Measurements from ENCODE around the gene NKG7. TPM values are rescaled to one million over a fixed set of nuclear protein-coding genes. Genes with fewer than 3 reads are reported as not detected.

The NKG7 gene
- polyA plus RNA-seq, 1 donor (not counting 4 experiments of a cell fraction or from before 2014, with no cell fraction given): not detected

GRCh38 chr19:51329411-51329810 is 43.0 kb downstream of the NKG7 start:
- H3K9me1 ChIP-seq (ENCODE audit: control insufficient read depth, extremely low read depth, insufficient read depth, low read length): no peaks in the 10 kb centered on the region
- H3K4me2 ChIP-seq (ENCODE audit: control insufficient read depth, extremely low read depth, insufficient read depth, low read depth, low read length): no peak overlapping the region
- dilution Hi-C loops (cut with MboI; ENCODE audit: extremely low pct_ligation_motif_present, low sequenced_read_pairs): no loop called here
- no peak overlapping the region for H3K9ac ChIP-seq (ENCODE audit: control insufficient read depth, extremely low read depth, insufficient read depth, low read length)
- no peak overlapping the region for H3K27ac ChIP-seq (ENCODE audit: control insufficient read depth, insufficient read depth, low read length)
- H3K27me3 ChIP-seq (ENCODE audit: control insufficient read depth, extremely low read depth, insufficient read depth, low read length): peaks cover 10% of the 10 kb centered on the region
- no peak for TF ChIP-seq EZH2 (IDR thresholded peaks at IDR 0.05; ENCODE audit: low read length)
- TF ChIP-seq, protein P1, sequence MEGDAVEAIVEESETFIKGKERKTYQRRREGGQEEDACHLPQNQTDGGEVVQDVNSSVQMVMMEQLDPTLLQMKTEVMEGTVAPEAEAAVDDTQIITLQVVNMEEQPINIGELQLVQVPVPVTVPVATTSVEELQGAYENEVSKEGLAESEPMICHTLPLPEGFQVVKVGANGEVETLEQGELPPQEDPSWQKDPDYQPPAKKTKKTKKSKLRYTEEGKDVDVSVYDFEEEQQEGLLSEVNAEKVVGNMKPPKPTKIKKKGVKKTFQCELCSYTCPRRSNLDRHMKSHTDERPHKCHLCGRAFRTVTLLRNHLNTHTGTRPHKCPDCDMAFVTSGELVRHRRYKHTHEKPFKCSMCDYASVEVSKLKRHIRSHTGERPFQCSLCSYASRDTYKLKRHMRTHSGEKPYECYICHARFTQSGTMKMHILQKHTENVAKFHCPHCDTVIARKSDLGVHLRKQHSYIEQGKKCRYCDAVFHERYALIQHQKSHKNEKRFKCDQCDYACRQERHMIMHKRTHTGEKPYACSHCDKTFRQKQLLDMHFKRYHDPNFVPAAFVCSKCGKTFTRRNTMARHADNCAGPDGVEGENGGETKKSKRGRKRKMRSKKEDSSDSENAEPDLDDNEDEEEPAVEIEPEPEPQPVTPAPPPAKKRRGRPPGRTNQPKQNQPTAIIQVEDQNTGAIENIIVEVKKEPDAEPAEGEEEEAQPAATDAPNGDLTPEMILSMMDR (optimal IDR thresholded peaks at IDR 0.05 in 1 of 3, IDR thresholded peaks at IDR 0.05 in 1 of 3, conservative IDR thresholded peaks at IDR 0.05 in 1 of 3; ENCODE audit: extremely low read depth in 1 of 3, insufficient read depth in 2 of 3, low read length in 3 of 3): no peak
- H3K79me2 ChIP-seq (ENCODE audit: control insufficient read depth, insufficient read depth, low read length): no peaks in the 10 kb centered on the region
- no peaks in the 10 kb centered on the region for H3K4me1 ChIP-seq (ENCODE audit: control insufficient read depth, extremely low read depth, insufficient read depth, low read length)
- no peaks in the 10 kb centered on the region for H4K20me1 ChIP-seq (ENCODE audit: control insufficient read depth, extremely low read depth, insufficient read depth, low read length)
- no peak for FAIRE-seq
- no peak for DNase-seq (ENCODE audit: low read depth, low spot score)
- no peak overlapping the region for H3K4me3 ChIP-seq (ENCODE audit: control insufficient read depth in 2 of 3, extremely low read depth in 1 of 3, insufficient read depth in 2 of 3, low read depth in 1 of 3, low read length in 3 of 3)
- no peaks in the 10 kb centered on the region for H3K36me3 ChIP-seq (ENCODE audit: control insufficient read depth in 2 of 2, extremely low read depth in 1 of 2, insufficient read depth in 2 of 2, low read length in 2 of 2)
- no peaks in the 10 kb centered on the region for H3K9me3 ChIP-seq (ENCODE audit: control insufficient read depth, low read depth, low read length)
- H2AFZ ChIP-seq (ENCODE audit: control insufficient read depth, low read length): no peak overlapping the region

GRCh38 chr19:51327066-51328001 is 45.1 kb downstream of the NKG7 start:
- Histone ChIP-seq H3K79me2 (ENCODE audit: control insufficient read depth, insufficient read depth, low read length) (no peaks in the 10 kb centered on the region), H3K4me3 (ENCODE audit: control insufficient read depth in 2 of 3, extremely low read depth in 1 of 3, insufficient read depth in 2 of 3, low read depth in 1 of 3, low read length in 3 of 3) (peak overlapping the region in 2 of 3 experiments; percentile 31 to 38), H3K27me3 (ENCODE audit: control insufficient read depth, extremely low read depth, insufficient read depth, low read length) (peaks cover 10% of the 10 kb centered on the region), H3K9me1 (ENCODE audit: control insufficient read depth, extremely low read depth, insufficient read depth, low read length) (no peaks in the 10 kb centered on the region), H3K9ac (ENCODE audit: control insufficient read depth, extremely low read depth, insufficient read depth, low read length) (no peak overlapping the region), H3K27ac (ENCODE audit: control insufficient read depth, insufficient read depth, low read length) (no peak overlapping the region), H4K20me1 (ENCODE audit: control insufficient read depth, extremely low read depth, insufficient read depth, low read length) (no peaks in the 10 kb centered on the region), H2AFZ (ENCODE audit: control insufficient read depth, low read length) (peak overlapping the region; percentile 66), H3K36me3 (ENCODE audit: control insufficient read depth in 2 of 2, extremely low read depth in 1 of 2, insufficient read depth in 2 of 2, low read length in 2 of 2) (no peaks in the 10 kb centered on the region), H3K4me1 (ENCODE audit: control insufficient read depth, extremely low read depth, insufficient read depth, low read length) (no peaks in the 10 kb centered on the region), H3K4me2 (ENCODE audit: control insufficient read depth, extremely low read depth, insufficient read depth, low read depth, low read length) (peak overlapping the region; percentile 37), H3K9me3 (ENCODE audit: control insufficient read depth, low read depth, low read length) (no peaks in the 10 kb centered on the region)
- no peak for DNase-seq (ENCODE audit: low read depth, low spot score)
- FAIRE-seq: no peak
- TF ChIP-seq, protein P1 (optimal IDR thresholded peaks at IDR 0.05 in 1 of 3, IDR thresholded peaks at IDR 0.05 in 1 of 3, conservative IDR thresholded peaks at IDR 0.05 in 1 of 3; ENCODE audit: extremely low read depth in 1 of 3, insufficient read depth in 2 of 3, low read length in 3 of 3): peak in 2 of 3 experiments; percentile 28 to 34
- peak; percentile 74 for TF ChIP-seq EZH2 (IDR thresholded peaks at IDR 0.05; ENCODE audit: low read length)
- dilution Hi-C loops (cut with MboI; ENCODE audit: extremely low pct_ligation_motif_present, low sequenced_read_pairs): no loop called here
